HCT116 (cell line): ENCODE results near the gene PPIL4. TPM values are rescaled to one million over a fixed set of nuclear protein-coding genes. Genes with fewer than 3 reads are reported as not detected.

Experiments
- ATAC-seq: fragments of 200-7000 bp; cut with Tn5 transposase; 2 replicates; pipeline ENCODE4 v1.9.1; 2020; ENCODE audit warnings: mild to moderate bottlenecking, moderate library complexity
- BruUV-seq: library from RNA; stranded (reverse); fragments of 400-500 nt; replicated peaks from 2 replicates; lab custom pipeline; 2021; lab: Mats Ljungman, UMichigan
- CTCF ChIA-PET: fragments of 300-600 bp; sonication (Branson Sonifier 250); formaldehyde crosslinking; loops from one replicate; lab custom pipeline; 2021; ENCODE audit warnings: antibody characterized with exemption; lab: Charles Lee
- POLR2A ChIA-PET: fragments of 300-600, 350-600 bp; sonication (Branson Sonifier 250); formaldehyde crosslinking; loops from one replicate; lab custom pipeline; 2021; ENCODE audit warnings: antibody characterized with exemption; lab: Charles Lee
- RAD21 ChIA-PET, 2 experiments: fragments of 300-600 bp; sonication (Branson Sonifier 250); formaldehyde crosslinking; loops; one replicate each; lab custom pipeline; 2023; ENCODE audit warnings: low total read pairs in 2 of 2; ENCODE audit not compliant: uncharacterized antibody in 2 of 2, unreplicated experiment in 2 of 2, low non-redundant PET in 1 of 2; lab: Charles Lee
- DNase-seq: peaks from one replicate; pipeline ENCODE4 v3.0.0-alpha.2; 2010; ENCODE audit warnings: low read depth, low spot score
- H2AFZ ChIP-seq: fragments of 200-600 bp; shearing (Covaris generic), sonication (generic); 2 replicates; pipeline ENCODE4 v1.6.1; 2017; ENCODE audit warnings: low read depth, mixed run types, mixed read lengths, antibody characterized with exemption, low read length; ENCODE audit not compliant: poor library complexity, severe bottlenecking
- H3K27ac ChIP-seq: 2 replicates; pipeline ENCODE4 v1.5.1; 2012; ENCODE audit warnings: low read depth, low read length
- H3K27me3 ChIP-seq: fragments of 200-600 bp; sonication (generic); 2 replicates; pipeline ENCODE4 v1.6.1; 2016; ENCODE audit warnings: mixed run types, low read length, mixed read lengths; ENCODE audit not compliant: insufficient read depth
- H3K36me3 ChIP-seq, 2 experiments: fragments of 200-500 bp in 1 of 2; fragments of 200-600 bp in 1 of 2; sonication (Bioruptor generic) in 1 of 2; sonication (generic) in 1 of 2; 2 replicates each; pipeline versions ENCODE4 v1.5.1 to v1.6.1; 2014 to 2016; ENCODE audit warnings: low read length in 2 of 2, inconsistent platforms in 1 of 2, mixed read lengths in 1 of 2, mixed run types in 1 of 2; ENCODE audit not compliant: insufficient read depth in 2 of 2, control insufficient read depth in 1 of 2
- H3K4me1 ChIP-seq, 2 experiments: fragments of 200-600 bp in 1 of 2; sonication (generic) in 1 of 2; 2 replicates each; pipeline versions ENCODE4 v1.5.1 to v1.6.1; 2012 to 2017; ENCODE audit warnings: low read length in 2 of 2, inconsistent platforms in 1 of 2, mild to moderate bottlenecking in 1 of 2, mixed read lengths in 1 of 2, mixed run types in 1 of 2, moderate library complexity in 1 of 2; ENCODE audit not compliant: insufficient read depth in 2 of 2, control insufficient read depth in 1 of 2
- H3K4me2 ChIP-seq: fragments of 200-600 bp; sonication (generic); 2 replicates; pipeline ENCODE4 v1.6.1; 2017; ENCODE audit warnings: mixed run types, low read length, mixed read lengths
- H3K4me3 ChIP-seq, 2 experiments: fragments of 200-600 bp in 1 of 2; sonication (generic) in 1 of 2; replicated peaks in 1 of 2; 2 replicates each; pipeline ENCODE4 v1.5.1; 2011 to 2016; ENCODE audit warnings: low read length in 2 of 2, control low read depth in 1 of 2, low read depth in 1 of 2, mild to moderate bottlenecking in 1 of 2, mixed read lengths in 1 of 2, mixed run types in 1 of 2
- H3K79me2 ChIP-seq: fragments of 200-600 bp; sonication (generic); 2 replicates; pipeline ENCODE4 v1.6.1; 2017; ENCODE audit warnings: mild to moderate bottlenecking, mixed run types, low read length, moderate library complexity, mixed read lengths; ENCODE audit not compliant: insufficient read depth
- H3K9ac ChIP-seq: fragments of 200-600 bp; sonication (generic); 2 replicates; pipeline ENCODE4 v1.6.1; 2016; ENCODE audit warnings: low read length, mixed read lengths
- H3K9me2 ChIP-seq: fragments of 200-600 bp; sonication (generic), shearing (Covaris generic); 2 replicates; pipeline ENCODE4 v1.6.1; 2017; ENCODE audit warnings: mixed run types, mild to moderate bottlenecking, moderate library complexity; ENCODE audit not compliant: insufficient read depth
- H3K9me3 ChIP-seq, 2 experiments: fragments of 200-500 bp in 1 of 2; fragments of 200-600 bp in 1 of 2; sonication (Bioruptor generic) in 1 of 2; sonication (generic) in 1 of 2; 2 replicates each; pipeline ENCODE4 v1.6.1; 2014 to 2017; ENCODE audit warnings: low read length in 2 of 2, mixed read lengths in 2 of 2, inconsistent platforms in 1 of 2, low read depth in 1 of 2, mild to moderate bottlenecking in 1 of 2, mixed run types in 1 of 2, moderate library complexity in 1 of 2; ENCODE audit not compliant: control insufficient read depth in 1 of 2, insufficient read depth in 1 of 2
- H4K20me1 ChIP-seq: fragments of 200-600 bp; sonication (generic), shearing (Covaris generic); 2 replicates; pipeline ENCODE4 v1.6.1; 2017; ENCODE audit warnings: mixed run types, mild to moderate bottlenecking, moderate library complexity; ENCODE audit not compliant: insufficient read depth
- EZH2 ChIP-seq: fragments of 200-600 bp; sonication (generic); IDR thresholded peaks from 2 replicates; pipeline ENCODE4 v1.6.1; 2017; ENCODE audit warnings: antibody characterized with exemption, mixed run types
- FOSL1 ChIP-seq: IDR thresholded peaks from 2 replicates; pipeline ENCODE4 v1.6.1; 2012; ENCODE audit warnings: low read depth
- POLR2A ChIP-seq: IDR thresholded peaks from 2 replicates; pipeline ENCODE4 v1.7.0; 2011; ENCODE audit warnings: borderline replicate concordance; ENCODE audit not compliant: insufficient read depth, insufficient read length; ENCODE audit errors: extremely low read depth
- POLR2AphosphoS5 ChIP-seq: IDR thresholded peaks from 2 replicates; pipeline ENCODE4 v1.6.1; 2011; ENCODE audit warnings: mild to moderate bottlenecking, low read depth, low read length, moderate library complexity
- REST ChIP-seq: IDR thresholded peaks from 2 replicates; pipeline ENCODE4 v1.6.1; 2012; ENCODE audit warnings: low read depth
- intact Hi-C: fragments of 100-400 bp; cut with micrococcal nuclease; formaldehyde crosslinking; loops from 2 replicates; pipeline ENCODE4 v1.10.0; 2022
- total RNA-seq: library from RNA; stranded (reverse); gene quantifications from one replicate; pipeline ENCODE4 v1.2.1, GENCODE V29; 2021; ENCODE audit not compliant: unreplicated experiment
- TF ChIP-seq, protein P1 (sequence below): IDR thresholded peaks from 2 replicates; pipeline ENCODE4 v1.6.1; 2012

The PPIL4 gene
- total RNA-seq, 1 experiment from 2014 or later = 31.0 TPM

- no peak for TF ChIP-seq REST
- TF ChIP-seq POLR2AphosphoS5 = no peak
- TF ChIP-seq, protein P1, sequence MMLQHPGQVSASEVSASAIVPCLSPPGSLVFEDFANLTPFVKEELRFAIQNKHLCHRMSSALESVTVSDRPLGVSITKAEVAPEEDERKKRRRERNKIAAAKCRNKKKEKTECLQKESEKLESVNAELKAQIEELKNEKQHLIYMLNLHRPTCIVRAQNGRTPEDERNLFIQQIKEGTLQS = no peak
- TF ChIP-seq, all 23 proteins: peak for 0
These were observed 74.0 kb downstream of the PPIL4 start (continued) for GRCh38 chr6:149471801-149472200.

- Histone ChIP-seq H3K27me3 (no peaks in the 10 kb centered on the region), H4K20me1 (no peaks in the 10 kb centered on the region), H3K9me2 (no peaks in the 10 kb centered on the region), H3K4me3 (no peak overlapping the region), H3K36me3 (no peaks in the 10 kb centered on the region), H3K27ac (no peak overlapping the region), H3K79me2 (no peaks in the 10 kb centered on the region), H3K4me2 (no peak overlapping the region)
- RAD21 ChIA-PET = no interaction called here
- DNase-seq = no peak
- POLR2A ChIA-PET = no interaction called here
- no peak for ATAC-seq
- TF ChIP-seq POLR2A = no peak
- no peak for TF ChIP-seq EZH2
- no peak for TF ChIP-seq FOSL1
- TF ChIP-seq, all 23 proteins: peak for 0
- CTCF ChIA-PET = no interaction called here
- Histone ChIP-seq H3K4me1 (no peaks in the 10 kb centered on the region), H2AFZ (no peak overlapping the region), H3K9me3 (no peaks in the 10 kb centered on the region), H3K9ac (no peak overlapping the region)
- intact Hi-C loops = no loop called here
- no TSS peak for BruUV-seq
These were observed 74.9 kb downstream of the PPIL4 start for GRCh38 chr6:149470948-149471347.
